Vagina (tissue), 2 donors: ENCODE measurements around the gene ARHGEF16. TPM values are rescaled to one million over a fixed set of nuclear protein-coding genes. Genes with fewer than 3 reads are reported as not detected.

ENCODE experiments used
- DNase-seq, 2 donors: peaks; one replicate each; pipeline ENCODE4 v3.0.0-alpha.2; 2017; ENCODE audit errors: extremely low spot score in 2 of 2
- H3K27ac ChIP-seq: fragments of 200-600 bp; sonication (generic); one replicate; pipeline ENCODE4 v1.5.1; 2019
- H3K27me3 ChIP-seq: fragments of 200-600 bp; sonication (generic); one replicate; pipeline ENCODE4 v1.5.1; 2019
- H3K36me3 ChIP-seq, 2 donors: fragments of 200-600 bp; sonication (generic); one replicate each; pipeline ENCODE4 v1.5.1; 2017 to 2019
- H3K4me1 ChIP-seq: fragments of 200-600 bp; sonication (generic); one replicate; pipeline ENCODE4 v1.5.1; 2019
- H3K4me3 ChIP-seq, 2 donors: fragments of 200-600 bp; sonication (generic); 1 replicate in 1 of 2; 2 replicates in 1 of 2; pipeline ENCODE4 v1.5.1; 2016 to 2019
- H3K9me3 ChIP-seq: fragments of 200-600 bp; sonication (generic); one replicate; pipeline ENCODE4 v1.5.1; 2019
- CTCF ChIP-seq, 3 experiments: fragments of 450-650 bp in 2 of 3; fragments of 200-600 bp in 1 of 3; sonication (generic) in 1 of 3; IDR thresholded peaks; one replicate each; pipeline ENCODE4 v1.5.1; 2017 to 2019; ENCODE audit warnings: antibody characterized with exemption in 3 of 3, mild to moderate bottlenecking in 2 of 3, moderate library complexity in 2 of 3
- POLR2A ChIP-seq, 2 donors: fragments of 450-650 bp; IDR thresholded peaks; one replicate each; pipeline ENCODE4 v1.6.1; 2017; ENCODE audit warnings: antibody characterized with exemption in 2 of 2, mild to moderate bottlenecking in 2 of 2, moderate library complexity in 2 of 2
- POLR2AphosphoS5 ChIP-seq, 2 donors: sonication (generic); formaldehyde crosslinking; IDR thresholded peaks; one replicate each; pipeline ENCODE4 v1.9.0; 2017; ENCODE audit warnings: antibody characterized with exemption in 2 of 2, mild to moderate bottlenecking in 2 of 2, low read depth in 1 of 2; ENCODE audit not compliant: insufficient read depth in 1 of 2
- intact Hi-C: fragments of 100-400 bp; cut with DNase I; formaldehyde crosslinking; loops from one replicate; pipeline ENCODE4 v1.15.1; 2023
- total RNA-seq: library from RNA; depleted of rRNA; stranded (reverse); fragments of >200 nt; gene quantifications from one replicate; pipeline ENCODE4 v1.2.3, GENCODE V29; 2016

ARHGEF16 gene
- total RNA-seq, 1 donor from 2014 or later = 6.4 TPM

- intact Hi-C loops = no loop called here
- H3K4me1 ChIP-seq = peaks cover 38% of the 10 kb centered on the region
- H3K27ac ChIP-seq = no peak overlapping the region
- TF ChIP-seq CTCF (IDR thresholded peaks at IDR 0.05) (no peak), POLR2AphosphoS5 (IDR thresholded peaks at IDR 0.05; ENCODE audit: insufficient read depth in 1 of 2, low read depth in 1 of 2) (no peak), POLR2A (IDR thresholded peaks at IDR 0.05) (no peak)
- no peaks in the 10 kb centered on the region for H3K9me3 ChIP-seq
- H3K27me3 ChIP-seq = no peaks in the 10 kb centered on the region
- H3K4me3 ChIP-seq = no peak overlapping the region
- DNase-seq = no peak
- no peaks in the 10 kb centered on the region for H3K36me3 ChIP-seq
These were observed 73.3 kb downstream of the ARHGEF16 start for GRCh38 chr1:3527774-3528173.

- Histone ChIP-seq H3K27ac (no peak overlapping the region), H3K4me1 (peaks cover 43% of the 10 kb centered on the region), H3K27me3 (no peaks in the 10 kb centered on the region), H3K4me3 (peak overlapping the region; percentile 61 to 77), H3K9me3 (no peaks in the 10 kb centered on the region), H3K36me3 (no peaks in the 10 kb centered on the region)
- TF ChIP-seq POLR2AphosphoS5 (IDR thresholded peaks at IDR 0.05; ENCODE audit: insufficient read depth in 1 of 2, low read depth in 1 of 2) = no peak
- TF ChIP-seq POLR2A (IDR thresholded peaks at IDR 0.05) = no peak
- no peak for TF ChIP-seq CTCF (IDR thresholded peaks at IDR 0.05)
- no peak for DNase-seq
- intact Hi-C loops = no loop called here
These were observed 74.7 kb downstream of the ARHGEF16 start for GRCh38 chr1:3529099-3529729.

- peak overlapping the region; percentile 74 for H3K27ac ChIP-seq
- H3K4me1 ChIP-seq = peaks cover 43% of the 10 kb centered on the region
- H3K4me3 ChIP-seq = peak overlapping the region; percentile 61 to 77
- TF ChIP-seq CTCF (IDR thresholded peaks at IDR 0.05) (no peak), POLR2AphosphoS5 (IDR thresholded peaks at IDR 0.05; ENCODE audit: insufficient read depth in 1 of 2, low read depth in 1 of 2) (no peak), POLR2A (IDR thresholded peaks at IDR 0.05) (no peak)
- DNase-seq = no peak
- H3K9me3 ChIP-seq = no peaks in the 10 kb centered on the region
- intact Hi-C loops = no loop called here
- H3K27me3 ChIP-seq = no peaks in the 10 kb centered on the region
- H3K36me3 ChIP-seq = no peaks in the 10 kb centered on the region
These were observed 75.8 kb downstream of the ARHGEF16 start for GRCh38 chr1:3530086-3530925.

Other genes with a start within 250 kb of the ARHGEF16 start
- gene MEGF6, start 156.8 kb downstream of the ARHGEF16 start, total RNA-seq = 37.6 TPM
- gene TPRG1L, start 170.3 kb downstream of the ARHGEF16 start, total RNA-seq = 44.9 TPM
- gene WRAP73, start 195.4 kb downstream of the ARHGEF16 start, total RNA-seq = 23.3 TPM
- 8.1 TPM for gene TP73, start 197.9 kb downstream of the ARHGEF16 start, total RNA-seq